SK-N-MC (cell line): ENCODE data around the gene L3MBTL3.

Experiments used
- EZH2 ChIP-seq: fragments of 200-600 bp; sonication (generic); IDR thresholded peaks from one replicate; pipeline ENCODE4 v1.6.1; 2017; ENCODE audit warnings: antibody characterized with exemption
- FOXP2 ChIP-seq: optimal IDR thresholded peaks from 2 replicates; pipeline ENCODE3; 2011; ENCODE audit warnings: mild to moderate bottlenecking, moderate library complexity; ENCODE audit not compliant: insufficient read depth; ENCODE audit errors: extremely low read length, control extremely low read depth
- POLR2AphosphoS5 ChIP-seq: IDR thresholded peaks from 2 replicates; pipeline ENCODE4 v1.6.1; 2012; ENCODE audit warnings: mild to moderate bottlenecking, low read depth, low read length, borderline replicate concordance

- TF ChIP-seq POLR2AphosphoS5, result no peak
- TF ChIP-seq EZH2, result no peak
- TF ChIP-seq FOXP2, result no peak
Measured at GRCh38 chr6:130075879-130076460, 57.6 kb downstream of the L3MBTL3 start.
